GM12878 (cell line): Measurements from ENCODE around the gene PLPP1. TPM values are rescaled to one million over a fixed set of nuclear protein-coding genes. Genes with fewer than 3 reads are reported as not detected.

Source experiments
- ATAC-seq: fragments of 200-7000 bp; cut with Tn5 transposase; 3 replicates; pipeline ENCODE4 v1.9.1; 2020; ENCODE audit warnings: mild to moderate bottlenecking, moderate library complexity
- BruUV-seq: library from RNA; stranded (reverse); fragments of 400-500 nt; replicated peaks from 2 replicates; lab custom pipeline; 2021; lab: Mats Ljungman, UMichigan
- CTCF ChIA-PET: fragments of 300-600 bp; sonication (Branson Sonifier 250); formaldehyde crosslinking; extraction: SDS; loops from one replicate; lab custom pipeline; 2021; ENCODE audit warnings: inconsistent platforms; lab: Yijun Ruan, JAX
- POLR2A ChIA-PET: fragments of 350-600 bp; formaldehyde crosslinking; extraction: SDS; loops from one replicate; lab custom pipeline; 2021; ENCODE audit warnings: inconsistent platforms; lab: Charles Lee
- RAD21 ChIA-PET: fragments of 300-600 bp; sonication (Branson Sonifier 250); formaldehyde crosslinking; loops from one replicate; lab custom pipeline; 2023; ENCODE audit warnings: antibody characterized with exemption; ENCODE audit not compliant: unreplicated experiment; lab: Charles Lee
- SMC1A ChIA-PET: fragments of 300-600 bp; sonication (Branson Sonifier 250); formaldehyde crosslinking; loops from one replicate; lab custom pipeline; 2023; ENCODE audit not compliant: unreplicated experiment, uncharacterized antibody; lab: Charles Lee
- DNase-seq: peaks from one replicate; pipeline ENCODE4 v3.0.0-alpha.2; 2011; ENCODE audit warnings: low read depth, low spot score
- FAIRE-seq: peaks from 3 replicates; lab custom pipeline; 2011; peaks lifted over from hg19 to GRCh38; lab: Jason Lieb, UNC
- H2AFZ ChIP-seq: 2 replicates; pipeline ENCODE4 v1.6.0; 2011; ENCODE audit warnings: low read depth, low read length, control low read depth; ENCODE audit not compliant: control insufficient read depth
- H3K27ac ChIP-seq: 2 replicates; pipeline ENCODE4 v1.5.1; 2011; ENCODE audit warnings: control low read depth; ENCODE audit not compliant: control insufficient read depth, insufficient read depth
- H3K27me3 ChIP-seq, 2 experiments: replicated peaks in 1 of 2; 2 replicates each; pipeline versions ENCODE4 v1.6.0 to v1.6.1; 2011; ENCODE audit warnings: low read length in 1 of 2; ENCODE audit not compliant: control insufficient read depth in 2 of 2, insufficient read depth in 2 of 2
- H3K36me3 ChIP-seq, 2 experiments: 2 replicates each; pipeline ENCODE4 v1.5.1; 2011; ENCODE audit warnings: low read length in 1 of 2; ENCODE audit not compliant: control insufficient read depth in 2 of 2, insufficient read depth in 2 of 2
- H3K4me1 ChIP-seq: 2 replicates; pipeline ENCODE4 v1.6.1; 2011; ENCODE audit warnings: mild to moderate bottlenecking, low read length, moderate library complexity, mixed read lengths; ENCODE audit not compliant: control insufficient read depth, insufficient read depth
- H3K4me2 ChIP-seq: 2 replicates; pipeline ENCODE4 v1.6.0; 2011; ENCODE audit warnings: control low read depth; ENCODE audit not compliant: control insufficient read depth, insufficient read depth
- H3K4me3 ChIP-seq: fragments of 200-600 bp; sonication (generic); 2 replicates; pipeline ENCODE4 v1.5.1; 2016
- H3K79me2 ChIP-seq: 2 replicates; pipeline ENCODE4 v1.6.0; 2011; ENCODE audit warnings: low read length; ENCODE audit not compliant: control insufficient read depth, insufficient read depth
- H3K9ac ChIP-seq: 2 replicates; pipeline ENCODE4 v1.8.0; 2011; ENCODE audit warnings: low read length, control low read depth, mixed read lengths; ENCODE audit not compliant: control insufficient read depth, insufficient read depth
- H3K9me3 ChIP-seq: replicated peaks from 3 replicates; pipeline ENCODE4 v1.5.1; 2011; ENCODE audit warnings: mild to moderate bottlenecking, low read length; ENCODE audit not compliant: control insufficient read depth, insufficient read depth
- H4K20me1 ChIP-seq: 2 replicates; pipeline ENCODE4 v1.6.0; 2011; ENCODE audit not compliant: control insufficient read depth, insufficient read depth
- BACH1 ChIP-seq: fragments of 450-650 bp; IDR thresholded peaks from 2 replicates; pipeline ENCODE4 v1.6.1; 2017; ENCODE audit warnings: mild to moderate bottlenecking, borderline replicate concordance
- ETV6 ChIP-seq, 2 experiments: fragments of 450-650 bp in 1 of 2; IDR thresholded peaks in 1 of 2; conservative IDR thresholded peaks in 1 of 2; 2 replicates each; pipeline ENCODE4 v1.6.1; 2014; ENCODE audit warnings: antibody characterized with exemption in 1 of 2, borderline replicate concordance in 1 of 2, low read depth in 1 of 2, mild to moderate bottlenecking in 1 of 2, moderate library complexity in 1 of 2
- FOS ChIP-seq: IDR thresholded peaks from 3 replicates; pipeline ENCODE4 v1.6.1; 2011; ENCODE audit warnings: borderline replicate concordance; ENCODE audit not compliant: insufficient read length; ENCODE audit errors: extremely low read depth
- HCFC1 ChIP-seq: fragments of 150-350 bp; IDR thresholded peaks from 2 replicates; pipeline ENCODE4 v1.6.1; 2014; ENCODE audit warnings: low read length
- IKZF2 ChIP-seq, 2 experiments: fragments of 450-650 bp; IDR thresholded peaks; 2 replicates each; pipeline ENCODE4 v1.6.1; 2017; ENCODE audit warnings: mild to moderate bottlenecking in 2 of 2, moderate library complexity in 2 of 2
- JUND ChIP-seq: IDR thresholded peaks from 2 replicates; pipeline ENCODE4 v1.6.1; 2012; ENCODE audit warnings: low read depth, mild to moderate bottlenecking, low read length, improper control_type of control experiment, moderate library complexity
- KAT2A ChIP-seq: conservative IDR thresholded peaks from 2 replicates; pipeline ENCODE4 v1.6.1; 2011; ENCODE audit warnings: low read depth, low read length; ENCODE audit not compliant: control insufficient read depth
- MXI1 ChIP-seq: fragments of 150-350 bp; IDR thresholded peaks from 2 replicates; pipeline ENCODE4 v1.6.1; 2011; ENCODE audit warnings: low read depth, mild to moderate bottlenecking, inconsistent platforms, low read length, improper control_type of control experiment
- NFYA ChIP-seq: IDR thresholded peaks from 2 replicates; pipeline ENCODE4 v1.6.1; 2011; ENCODE audit warnings: low read depth, mild to moderate bottlenecking, low read length, improper control_type of control experiment, borderline replicate concordance
- NFYB ChIP-seq: IDR thresholded peaks from 2 replicates; pipeline ENCODE4 v1.6.1; 2011; ENCODE audit warnings: low read depth, mild to moderate bottlenecking, low read length, improper control_type of control experiment, moderate library complexity; ENCODE audit not compliant: insufficient read depth
- NRF1 ChIP-seq: conservative IDR thresholded peaks from 2 replicates; pipeline ENCODE4 v1.6.1; 2011; ENCODE audit warnings: mild to moderate bottlenecking, low read depth, low read length, improper control_type of control experiment
- RB1 ChIP-seq: fragments of 450-650 bp; formaldehyde crosslinking; IDR thresholded peaks from 2 replicates; pipeline ENCODE4 v1.6.1; 2017; ENCODE audit warnings: mild to moderate bottlenecking, borderline replicate concordance
- RBBP5 ChIP-seq: fragments of 200-600 bp; sonication (generic); conservative IDR thresholded peaks from 2 replicates; pipeline ENCODE4 v1.6.1; 2016
- SREBF2 ChIP-seq: IDR thresholded peaks from 2 replicates; pipeline ENCODE4 v1.6.1; 2012; ENCODE audit warnings: mild to moderate bottlenecking, low read length
- SRF ChIP-seq, 2 experiments: IDR thresholded peaks; 2 replicates each; pipeline ENCODE4 v1.6.1; 2011; ENCODE audit warnings: low read depth in 2 of 2, low read length in 2 of 2, mild to moderate bottlenecking in 1 of 2, moderate library complexity in 1 of 2
- TCF12 ChIP-seq: IDR thresholded peaks from 2 replicates; pipeline ENCODE4 v1.6.1; 2011; ENCODE audit warnings: low read depth, mild to moderate bottlenecking, low read length
- ZNF592 ChIP-seq: fragments of 450-650 bp; IDR thresholded peaks from 2 replicates; pipeline ENCODE4 v1.6.1; 2017; ENCODE audit warnings: mild to moderate bottlenecking, moderate library complexity
- ZSCAN29 ChIP-seq: fragments of 450-650 bp; IDR thresholded peaks from 2 replicates; pipeline ENCODE4 v1.6.1; 2017; ENCODE audit warnings: mild to moderate bottlenecking, moderate library complexity
- WGBS: methylation state at CpG from one replicate; pipeline ENCODE4 v1.1.6; 2016; ENCODE audit warnings: low lambda C conversion rate; ENCODE audit not compliant: insufficient replicate concordance, insufficient coverage; ENCODE audit errors: missing lambda C conversion rate; 5-methylcytosine and 5-hydroxymethylcytosine counted together
- in situ Hi-C: fragments of 300-500 bp; cut with MboI; formaldehyde crosslinking; loops from 9 replicates; pipeline ENCODE4 v1.14.3; 2018; ENCODE audit warnings: mixed read lengths
- intact Hi-C: fragments of 100-400 bp; cut with micrococcal nuclease; formaldehyde crosslinking; loops from one replicate; pipeline ENCODE4 v1.14.2; 2022; ENCODE audit not compliant: unreplicated experiment
- polyA plus RNA-seq, 11 experiments: library from polyadenylated mRNA; depleted of rRNA in 4 of 11; unstranded in 6 of 11; stranded (reverse) in 5 of 11; fragments of >200 nt; fragmentation: Nextera tagmentation in 4 of 11; fragmentation: Illumina TruSeq in 1 of 11; extraction: Ambion mirVana in 4 of 11; extraction: Trizol in 1 of 11; gene quantifications; 1 replicate in 1 of 11; 2 replicates in 10 of 11; pipeline versions ENCODE4 v1.2.1 to v1.2.3, GENCODE V29; 2011 to 2016; ENCODE audit warnings: inconsistent platforms in 2 of 11, missing spikeins in 2 of 11, low read depth in 1 of 11
- total RNA-seq, 4 experiments: library from RNA; depleted of rRNA in 3 of 4; stranded (reverse); fragments of >200 nt in 3 of 4; fragmentation: Illumina TruSeq in 1 of 4; extraction: Trizol in 1 of 4; gene quantifications; 2 replicates each; pipeline versions ENCODE4 v1.2.1 to v1.2.3, GENCODE V29; 2013 to 2021

The PLPP1 gene
- total and polyA plus RNA-seq, 10 of the 15 experiments (the other 5 are each of a cell fraction or from before 2014, with no cell fraction given) = 3.0 to 11.3 (median 8.1) TPM

GRCh38 chr5:55544341-55544740 is 9.6 kb upstream of the PLPP1 start:
- Histone ChIP-seq H4K20me1 (no peaks in the 10 kb centered on the region), H3K36me3 (no peaks in the 10 kb centered on the region), H2AFZ (no peak overlapping the region), H3K27me3 (no peaks in the 10 kb centered on the region), H3K9me3 (no peaks in the 10 kb centered on the region), H3K4me3 (no peak overlapping the region), H3K4me1 (peaks cover 5% of the 10 kb centered on the region; the same call in 1 of the 2 replicates), H3K4me2 (no peak overlapping the region), H3K9ac (no peak overlapping the region), H3K27ac (no peak overlapping the region), H3K79me2 (no peaks in the 10 kb centered on the region)
- DNase-seq = no peak
- TF ChIP-seq ZNF592 = no peak
- no peak for TF ChIP-seq NFYA
- no peak for TF ChIP-seq SRF (IDR thresholded peaks at IDR 0.05; ENCODE audit: low read depth in 2 of 2, low read length in 2 of 2)
- no peak for TF ChIP-seq NFYB
- TF ChIP-seq KAT2A = no peak
- TF ChIP-seq BACH1 = no peak
- no peak for TF ChIP-seq ZSCAN29
- no peak for TF ChIP-seq TCF12
- TF ChIP-seq MXI1 = no peak
- TF ChIP-seq NRF1 = no peak
- no peak for TF ChIP-seq ETV6 (conservative IDR thresholded peaks at IDR 0.05 in 1 of 2, IDR thresholded peaks at IDR 0.05 in 1 of 2; ENCODE audit: borderline replicate concordance in 1 of 2, low read depth in 1 of 2)
- no peak for TF ChIP-seq HCFC1
- no peak for TF ChIP-seq FOS
- TF ChIP-seq SREBF2 = no peak
- TF ChIP-seq RB1 = no peak
- no peak for TF ChIP-seq IKZF2 (IDR thresholded peaks at IDR 0.05)
- no peak for TF ChIP-seq JUND
- TF ChIP-seq RBBP5 = no peak
- intact Hi-C loops (no loop called here), in situ Hi-C loops (no loop called here)
- CTCF ChIA-PET = interaction anchor here (0.6 kb wide), 1 partner anchor 32 kb away, joined by 3 read pairs; no protein-coding TSS in a partner anchor
- BruUV-seq = no TSS peak
- SMC1A ChIA-PET = no interaction called here
- WGBS = 18% methylated on average over 2 of the region's 2 CpGs
- POLR2A ChIA-PET = no interaction called here
- no peak for ATAC-seq
- RAD21 ChIA-PET = no interaction called here
- no peak for FAIRE-seq
